GM12878 (cell line): Measurements from ENCODE around the gene PFKFB1. TPM values are rescaled to one million over a fixed set of nuclear protein-coding genes. Genes with fewer than 3 reads are reported as not detected.

ENCODE experiments used
- ATF2 ChIP-seq: IDR thresholded peaks from 2 replicates; pipeline ENCODE4 v1.6.1; 2012; ENCODE audit warnings: low read length, inconsistent platforms
- E2F8 ChIP-seq: fragments of 450-650 bp; IDR thresholded peaks from 2 replicates; pipeline ENCODE4 v1.6.1; 2018; ENCODE audit warnings: mild to moderate bottlenecking, low read depth, moderate library complexity; ENCODE audit not compliant: partially characterized antibody
- ETV6 ChIP-seq, 2 experiments: fragments of 450-650 bp in 1 of 2; IDR thresholded peaks in 1 of 2; conservative IDR thresholded peaks in 1 of 2; 2 replicates each; pipeline ENCODE4 v1.6.1; 2014; ENCODE audit warnings: antibody characterized with exemption in 1 of 2, borderline replicate concordance in 1 of 2, low read depth in 1 of 2, mild to moderate bottlenecking in 1 of 2, moderate library complexity in 1 of 2
- FOXK2 ChIP-seq: fragments of 450-650 bp; IDR thresholded peaks from 2 replicates; pipeline ENCODE4 v1.6.1; 2017; ENCODE audit warnings: mild to moderate bottlenecking, moderate library complexity
- IKZF1 ChIP-seq: fragments of 450-650 bp; conservative IDR thresholded peaks from 2 replicates; pipeline ENCODE4 v1.6.1; 2017; ENCODE audit warnings: antibody characterized with exemption, mild to moderate bottlenecking
- MEF2B ChIP-seq: fragments of 450-650 bp; IDR thresholded peaks from 2 replicates; pipeline ENCODE4 v1.6.1; 2018; ENCODE audit warnings: mild to moderate bottlenecking, moderate library complexity; ENCODE audit not compliant: partially characterized antibody, poor library complexity, severe bottlenecking
- MTA3 ChIP-seq: IDR thresholded peaks from 2 replicates; pipeline ENCODE4 v1.6.1; 2012; ENCODE audit warnings: low read length, inconsistent platforms, borderline replicate concordance
- NRF1 ChIP-seq: conservative IDR thresholded peaks from 2 replicates; pipeline ENCODE4 v1.6.1; 2011; ENCODE audit warnings: mild to moderate bottlenecking, low read depth, low read length, improper control_type of control experiment
- PML ChIP-seq: IDR thresholded peaks from 2 replicates; pipeline ENCODE4 v1.6.1; 2012; ENCODE audit warnings: low read length, inconsistent platforms
- RELB ChIP-seq: fragments of 450-650 bp; IDR thresholded peaks from 2 replicates; pipeline ENCODE4 v1.6.1; 2017; ENCODE audit warnings: low read depth, mild to moderate bottlenecking, moderate library complexity
- REST ChIP-seq: IDR thresholded peaks from 2 replicates; pipeline ENCODE4 v1.6.1; 2012; ENCODE audit warnings: mild to moderate bottlenecking, low read depth, low read length
- RFX5 ChIP-seq: IDR thresholded peaks from 2 replicates; pipeline ENCODE4 v1.6.1; 2011; ENCODE audit warnings: low read depth, low read length, improper control_type of control experiment
- YY1 ChIP-seq: IDR thresholded peaks from 2 replicates; pipeline ENCODE4 v1.6.1; 2011; ENCODE audit warnings: low read depth, mild to moderate bottlenecking, low read length
- ZBTB4 ChIP-seq: fragments of 450-650 bp; formaldehyde crosslinking; IDR thresholded peaks from 2 replicates; pipeline ENCODE4 v1.4.0; 2022; ENCODE audit warnings: mild to moderate bottlenecking, moderate library complexity
- polyA plus RNA-seq, 11 experiments: library from polyadenylated mRNA; depleted of rRNA in 4 of 11; unstranded in 6 of 11; stranded (reverse) in 5 of 11; fragments of >200 nt; fragmentation: Nextera tagmentation in 4 of 11; fragmentation: Illumina TruSeq in 1 of 11; extraction: Ambion mirVana in 4 of 11; extraction: Trizol in 1 of 11; gene quantifications; 1 replicate in 1 of 11; 2 replicates in 10 of 11; pipeline versions ENCODE4 v1.2.1 to v1.2.3, GENCODE V29; 2011 to 2016; ENCODE audit warnings: inconsistent platforms in 2 of 11, missing spikeins in 2 of 11, low read depth in 1 of 11
- total RNA-seq, 4 experiments: library from RNA; depleted of rRNA in 3 of 4; stranded (reverse); fragments of >200 nt in 3 of 4; fragmentation: Illumina TruSeq in 1 of 4; extraction: Trizol in 1 of 4; gene quantifications; 2 replicates each; pipeline versions ENCODE4 v1.2.1 to v1.2.3, GENCODE V29; 2013 to 2021

PFKFB1 gene
- total and polyA plus RNA-seq, 10 of the 15 experiments (the other 5 are each of a cell fraction or from before 2014, with no cell fraction given), result 0.13 to 0.59 (median 0.37) TPM

- TF ChIP-seq RELB (no peak), RFX5 (no peak), ZBTB4 (CRISPR knock-in tag) (no peak), REST (no peak), FOXK2 (no peak), NRF1 (peak; percentile 47), E2F8 (no peak), ATF2 (no peak), IKZF1 (0 out of 2 replicates have a peak, but pooled peaks have one; percentile 41), PML (peak; percentile 81), ETV6 (conservative IDR thresholded peaks at IDR 0.05 in 1 of 2, IDR thresholded peaks at IDR 0.05 in 1 of 2; ENCODE audit: borderline replicate concordance in 1 of 2, low read depth in 1 of 2) (no peak), MTA3 (no peak), YY1 (peak; percentile 32; the same call in 1 of the 2 replicates), MEF2B (no peak)
These were observed 6.0 kb upstream of the PFKFB1 start, which contains the start of gene APEX2 (continued) for GRCh38 chrX:54999717-55000598.
